Prostate gland (tissue), 2 donors: Measurements from ENCODE around the gene GAB1. TPM values are rescaled to one million over a fixed set of nuclear protein-coding genes. Genes with fewer than 3 reads are reported as not detected.

Source experiments
- DNase-seq: peaks from one replicate; pipeline ENCODE4 v3.0.0-alpha.2; 2019; ENCODE audit warnings: low spot score
- H3K27ac ChIP-seq, 2 donors: fragments of 200-600 bp; sonication (generic); 2 replicates each; pipeline ENCODE4 v1.5.1; 2017 to 2019
- H3K27me3 ChIP-seq: fragments of 200-600 bp; sonication (generic); replicated peaks from 2 replicates; pipeline ENCODE4 v1.5.1; 2019; ENCODE audit not compliant: insufficient read depth
- H3K36me3 ChIP-seq, 2 donors: fragments of 200-600 bp; sonication (generic); 1 replicate in 1 of 2; 2 replicates in 1 of 2; pipeline versions ENCODE4 v1.5.1 to v1.8.1; 2017 to 2019
- H3K4me1 ChIP-seq: fragments of 200-600 bp; sonication (generic); replicated peaks from 2 replicates; pipeline ENCODE4 v1.5.1; 2019
- H3K4me3 ChIP-seq, 2 donors: fragments of 200-600 bp; sonication (generic); 2 replicates each; pipeline ENCODE4 v1.5.1; 2017 to 2019
- H3K9me3 ChIP-seq: fragments of 200-600 bp; sonication (generic); 2 replicates; pipeline ENCODE4 v1.5.1; 2017
- POLR2A ChIP-seq: fragments of 450-650 bp; IDR thresholded peaks from one replicate; pipeline ENCODE4 v1.6.1; 2016; ENCODE audit warnings: antibody characterized with exemption, mild to moderate bottlenecking
- POLR2AphosphoS5 ChIP-seq: sonication (generic); formaldehyde crosslinking; IDR thresholded peaks from one replicate; pipeline ENCODE4 v1.6.1; 2017; ENCODE audit warnings: antibody characterized with exemption
- WGBS: methylation state at CpG from one replicate; pipeline ENCODE4 v1.1.5; 2018; 5-methylcytosine and 5-hydroxymethylcytosine counted together
- intact Hi-C: fragments of 100-400 bp; cut with DNase I; formaldehyde crosslinking; loops from one replicate; pipeline ENCODE4 v1.14.2; 2022
- total RNA-seq, 2 donors: library from RNA; depleted of rRNA; stranded (reverse); fragments of >200 nt; gene quantifications; one replicate each; pipeline ENCODE4 v1.1.0, GENCODE V29; 2016
- TF ChIP-seq, protein P1 (sequence below), 4 experiments: fragments of 200-600 bp in 2 of 4; fragments of 450-650 bp in 2 of 4; sonication (generic) in 2 of 4; IDR thresholded peaks; 1 replicate in 3 of 4; 2 replicates in 1 of 4; pipeline ENCODE4 v1.5.1; 2016 to 2019; ENCODE audit warnings: antibody characterized with exemption in 4 of 4, mild to moderate bottlenecking in 2 of 4, moderate library complexity in 2 of 4

GAB1 gene
- total RNA-seq, 2 donors from 2014 or later = 13.7 to 61.1 TPM

DNA sequence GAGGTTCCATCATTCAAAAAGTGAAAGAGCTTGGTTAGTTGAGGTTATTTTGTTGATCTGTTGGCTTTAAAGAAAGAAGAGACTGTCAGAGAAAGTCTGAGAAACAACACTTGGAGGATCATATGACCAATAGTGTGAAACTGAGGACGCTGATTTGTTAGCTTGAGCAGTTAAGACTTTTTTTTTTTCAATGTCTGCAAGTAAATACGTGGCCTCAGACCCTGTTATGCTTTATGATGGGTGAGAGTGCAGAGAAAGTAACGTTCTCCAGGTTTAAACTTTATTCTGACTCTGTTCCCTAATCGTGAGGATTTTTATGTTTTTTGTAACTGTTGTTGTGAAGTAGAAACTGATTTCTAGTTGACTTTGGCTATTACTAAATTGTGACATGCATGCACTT lies 45.9 kb downstream of the GAB1 start:
- WGBS = 10% methylated on average over 4 of the region's 4 CpGs
- DNase-seq = no peak
- Histone ChIP-seq H3K4me1 (no peaks in the 10 kb centered on the region), H3K27me3 (no peaks in the 10 kb centered on the region), H3K9me3 (no peaks in the 10 kb centered on the region), H3K36me3 (no peaks in the 10 kb centered on the region), H3K4me3 (no peak overlapping the region), H3K27ac (peak overlapping the region; percentile 55 to 62)
- intact Hi-C loops = loop anchor here (5.0 to 10.0 kb wide), 2 partner anchors 45 to 132 kb away; partner anchors contain the start of genes GAB1 and SMARCA5
- TF ChIP-seq, protein P1, sequence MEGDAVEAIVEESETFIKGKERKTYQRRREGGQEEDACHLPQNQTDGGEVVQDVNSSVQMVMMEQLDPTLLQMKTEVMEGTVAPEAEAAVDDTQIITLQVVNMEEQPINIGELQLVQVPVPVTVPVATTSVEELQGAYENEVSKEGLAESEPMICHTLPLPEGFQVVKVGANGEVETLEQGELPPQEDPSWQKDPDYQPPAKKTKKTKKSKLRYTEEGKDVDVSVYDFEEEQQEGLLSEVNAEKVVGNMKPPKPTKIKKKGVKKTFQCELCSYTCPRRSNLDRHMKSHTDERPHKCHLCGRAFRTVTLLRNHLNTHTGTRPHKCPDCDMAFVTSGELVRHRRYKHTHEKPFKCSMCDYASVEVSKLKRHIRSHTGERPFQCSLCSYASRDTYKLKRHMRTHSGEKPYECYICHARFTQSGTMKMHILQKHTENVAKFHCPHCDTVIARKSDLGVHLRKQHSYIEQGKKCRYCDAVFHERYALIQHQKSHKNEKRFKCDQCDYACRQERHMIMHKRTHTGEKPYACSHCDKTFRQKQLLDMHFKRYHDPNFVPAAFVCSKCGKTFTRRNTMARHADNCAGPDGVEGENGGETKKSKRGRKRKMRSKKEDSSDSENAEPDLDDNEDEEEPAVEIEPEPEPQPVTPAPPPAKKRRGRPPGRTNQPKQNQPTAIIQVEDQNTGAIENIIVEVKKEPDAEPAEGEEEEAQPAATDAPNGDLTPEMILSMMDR (IDR thresholded peaks at IDR 0.05) = no peak
- TF ChIP-seq POLR2A = no peak

DNA sequence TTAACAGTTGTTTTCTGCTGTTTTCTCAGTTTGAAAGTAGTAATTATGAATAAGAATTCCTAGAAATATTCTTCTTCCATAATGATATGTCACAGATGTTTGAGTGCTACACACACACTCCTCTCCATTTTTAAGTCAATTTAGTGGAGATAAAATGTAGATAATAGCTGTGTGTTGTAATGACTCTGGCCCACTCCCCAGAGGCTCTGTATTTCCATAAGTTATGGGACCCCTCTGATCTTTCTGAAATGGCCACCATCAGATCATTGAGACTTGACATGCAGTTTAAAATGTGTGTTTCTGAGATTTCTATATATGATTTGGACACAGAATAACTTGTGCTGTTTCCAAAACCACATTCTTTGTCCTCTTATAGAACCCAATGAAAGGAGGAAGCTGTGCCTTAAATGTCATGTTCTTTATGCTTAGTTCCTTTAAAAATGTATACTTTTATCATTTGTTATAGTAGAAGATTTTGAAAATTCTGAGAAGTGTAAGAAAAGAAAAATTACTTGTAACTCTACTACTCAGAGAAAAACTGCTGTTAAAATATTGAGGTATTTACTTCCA lies 46.4 kb downstream of the GAB1 start:
- Histone ChIP-seq H3K27me3 (no peaks in the 10 kb centered on the region), H3K36me3 (no peaks in the 10 kb centered on the region), H3K27ac (peak overlapping the region; percentile 55 to 62), H3K9me3 (no peaks in the 10 kb centered on the region), H3K4me3 (no peak overlapping the region), H3K4me1 (no peaks in the 10 kb centered on the region)
- no peak for DNase-seq
- TF ChIP-seq POLR2AphosphoS5 = no peak
- TF ChIP-seq, protein P1 (IDR thresholded peaks at IDR 0.05) = no peak
- no peak for TF ChIP-seq POLR2A
- intact Hi-C loops = loop anchor here (5.0 to 10.0 kb wide), 2 partner anchors 46 to 132 kb away; partner anchors contain the start of genes GAB1 and SMARCA5

- DNase-seq = no peak
- Histone ChIP-seq H3K9me3 (no peaks in the 10 kb centered on the region), H3K36me3 (no peaks in the 10 kb centered on the region), H3K27me3 (no peaks in the 10 kb centered on the region), H3K4me3 (no peak overlapping the region), H3K4me1 (no peaks in the 10 kb centered on the region), H3K27ac (no peak overlapping the region)
- intact Hi-C loops = loop anchor here (5.0 to 10.0 kb wide), 2 partner anchors 47 to 130 kb away; partner anchors contain the start of genes GAB1 and SMARCA5
- TF ChIP-seq, protein P1 (IDR thresholded peaks at IDR 0.05) = no peak
- no peak for TF ChIP-seq POLR2AphosphoS5
- no peak for TF ChIP-seq POLR2A
- 82% methylated on average over 4 of the region's 4 CpGs for WGBS
Observed at GRCh38 chr4:143384381-143384994, 47.8 kb downstream of the GAB1 start.

- no peak for TF ChIP-seq POLR2AphosphoS5
- Histone ChIP-seq H3K27ac (no peak overlapping the region), H3K27me3 (no peaks in the 10 kb centered on the region), H3K4me1 (no peaks in the 10 kb centered on the region), H3K36me3 (no peaks in the 10 kb centered on the region), H3K9me3 (no peaks in the 10 kb centered on the region), H3K4me3 (no peak overlapping the region)
- intact Hi-C loops = loop anchor here (10.0 kb wide), 1 partner anchor 128 kb away; the partner anchor contains the start of gene SMARCA5
- DNase-seq = no peak
- WGBS = 86% methylated on average over 1 of the region's 1 CpG
Observed at GRCh38 chr4:143386812-143387211, 50.1 kb downstream of the GAB1 start.

DNA sequence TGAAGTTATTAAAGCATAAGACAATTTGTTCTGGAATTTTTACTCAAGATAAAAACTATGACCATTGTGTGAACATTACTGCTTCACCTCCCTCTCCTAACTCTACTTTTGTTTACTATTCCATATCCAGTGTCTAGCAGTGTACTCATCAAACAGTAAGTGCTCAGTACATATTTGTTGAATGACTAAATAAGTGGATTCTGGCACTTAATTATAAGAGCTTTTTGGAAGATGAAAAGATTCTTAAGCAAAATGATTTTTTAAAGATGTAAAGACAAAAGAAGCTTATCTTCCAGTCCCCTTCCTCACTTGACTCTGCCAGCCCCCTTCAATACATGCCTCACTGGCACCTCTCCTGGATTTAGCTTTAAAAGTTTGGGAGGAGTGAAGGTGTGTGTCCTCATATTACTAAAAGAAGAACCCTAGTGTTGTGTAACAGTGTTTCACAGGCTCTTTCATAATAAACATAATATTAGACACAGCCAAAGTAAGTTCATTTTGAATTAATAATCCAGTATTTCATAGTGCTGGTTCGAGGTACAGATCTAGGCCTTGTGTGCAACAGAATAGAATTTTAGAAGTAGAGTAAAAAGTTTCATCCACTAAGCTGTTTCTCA lies 53.0 kb downstream of the GAB1 start:
- H3K27me3 ChIP-seq = no peaks in the 10 kb centered on the region
- DNase-seq = no peak
- H3K27ac ChIP-seq = no peak overlapping the region
- H3K4me1 ChIP-seq = no peaks in the 10 kb centered on the region
- WGBS = 71% methylated on average over 1 of the region's 1 CpG
- intact Hi-C loops = loop anchor here (10.0 kb wide), 2 partner anchors 125 to 185 kb away; partner anchors contain the start of gene SMARCA5
- no peak overlapping the region for H3K4me3 ChIP-seq
- TF ChIP-seq, protein P1 (IDR thresholded peaks at IDR 0.05) = no peak
- TF ChIP-seq POLR2AphosphoS5 = peak; percentile 11
- H3K36me3 ChIP-seq = no peaks in the 10 kb centered on the region
- no peaks in the 10 kb centered on the region for H3K9me3 ChIP-seq
